Measurements from ENCODE around the gene GPANK1. TPM values are rescaled to one million over a fixed set of nuclear protein-coding genes. Genes with fewer than 3 reads are reported as not detected.

GPANK1 gene
- total RNA-seq, 1 donor from 2014 or later = 30.1 TPM

GRCh38 chr6:31706599-31706998, 41.8 kb upstream of the GPANK1 start, which contains the start of gene LY6G6F:
Gene LY6G6F (plus strand): TSS chr6:31706866. CDS start chr6:31706907, 41 bp downstream.
- no peak for TF ChIP-seq CTCF (IDR thresholded peaks at IDR 0.05; ENCODE audit: partially characterized antibody, unreplicated experiment)
- Mint-ChIP-seq H3K4me1 (ENCODE audit: low read depth, unreplicated experiment) (peaks cover 8% of the 10 kb centered on the region), H3K4me3 (ENCODE audit: unreplicated experiment) (no peak within 1 kb of the TSS), H3K36me3 (ENCODE audit: unreplicated experiment) (no peaks in the 10 kb centered on the region), H3K9me3 (ENCODE audit: unreplicated experiment) (peaks cover 16% of the 10 kb centered on the region), H3K27ac (ENCODE audit: unreplicated experiment) (no peak within 1 kb of the TSS), H3K27me3 (ENCODE audit: unreplicated experiment) (peaks cover 10% of the 10 kb centered on the region)
- DNase-seq = no peak

- Mint-ChIP-seq H3K36me3 (ENCODE audit: unreplicated experiment) (no peaks in the 10 kb centered on the region), H3K27me3 (ENCODE audit: unreplicated experiment) (peaks cover 11% of the 10 kb centered on the region), H3K4me1 (ENCODE audit: low read depth, unreplicated experiment) (peaks cover 15% of the 10 kb centered on the region), H3K9me3 (ENCODE audit: unreplicated experiment) (peaks cover 16% of the 10 kb centered on the region), H3K4me3 (ENCODE audit: unreplicated experiment) (no peak overlapping the region), H3K27ac (ENCODE audit: unreplicated experiment) (no peak overlapping the region)
- DNase-seq = no peak
- TF ChIP-seq CTCF (IDR thresholded peaks at IDR 0.05; ENCODE audit: partially characterized antibody, unreplicated experiment) = no peak
Observed at GRCh38 chr6:31705931-31706330, 41.1 kb upstream of the GPANK1 start.

- H3K4me1 Mint-ChIP-seq (ENCODE audit: low read depth, unreplicated experiment) = peaks cover 13% of the 10 kb centered on the region
- no peaks in the 10 kb centered on the region for H3K36me3 Mint-ChIP-seq (ENCODE audit: unreplicated experiment)
- peak; percentile 98 for DNase-seq
- peak; percentile 23 for TF ChIP-seq CTCF (IDR thresholded peaks at IDR 0.05; ENCODE audit: partially characterized antibody, unreplicated experiment)
- H3K4me3 Mint-ChIP-seq (ENCODE audit: unreplicated experiment) = peak within 1 kb of the TSS; percentile 94
- H3K27ac Mint-ChIP-seq (ENCODE audit: unreplicated experiment) = peak within 1 kb of the TSS; percentile 99
- H3K9me3 Mint-ChIP-seq (ENCODE audit: unreplicated experiment) = peaks cover 10% of the 10 kb centered on the region
- peaks cover 7% of the 10 kb centered on the region for H3K27me3 Mint-ChIP-seq (ENCODE audit: unreplicated experiment)
Observed at GRCh38 chr6:31702819-31703716, 38.3 kb upstream of the GPANK1 start, which contains the start of gene ABHD16A. Gene ABHD16A (minus strand): TSS chr6:31703324. CDS start chr6:31703281, 43 bp downstream.

- DNase-seq = no peak
- TF ChIP-seq CTCF (IDR thresholded peaks at IDR 0.05; ENCODE audit: partially characterized antibody, unreplicated experiment) = no peak
- Mint-ChIP-seq H3K27me3 (ENCODE audit: unreplicated experiment) (peaks cover 7% of the 10 kb centered on the region), H3K36me3 (ENCODE audit: unreplicated experiment) (no peaks in the 10 kb centered on the region), H3K9me3 (ENCODE audit: unreplicated experiment) (peaks cover 10% of the 10 kb centered on the region), H3K27ac (ENCODE audit: unreplicated experiment) (peak overlapping the region; percentile 99), H3K4me3 (ENCODE audit: unreplicated experiment) (peak overlapping the region; percentile 94), H3K4me1 (ENCODE audit: low read depth, unreplicated experiment) (peaks cover 13% of the 10 kb centered on the region)
Observed at GRCh38 chr6:31702405-31702818, 37.6 kb upstream of the GPANK1 start.
